HG02938 (cell line): ENCODE measurements around the gene ROBO4.

ENCODE experiments used
- ATAC-seq: cut with Tn5 transposase; IDR thresholded peaks from one replicate; pipeline ENCODE4 v1.9.1; 2021; ENCODE audit warnings: mild to moderate bottlenecking, moderate library complexity; ENCODE audit not compliant: unreplicated experiment

ROBO4 gene

DNA sequence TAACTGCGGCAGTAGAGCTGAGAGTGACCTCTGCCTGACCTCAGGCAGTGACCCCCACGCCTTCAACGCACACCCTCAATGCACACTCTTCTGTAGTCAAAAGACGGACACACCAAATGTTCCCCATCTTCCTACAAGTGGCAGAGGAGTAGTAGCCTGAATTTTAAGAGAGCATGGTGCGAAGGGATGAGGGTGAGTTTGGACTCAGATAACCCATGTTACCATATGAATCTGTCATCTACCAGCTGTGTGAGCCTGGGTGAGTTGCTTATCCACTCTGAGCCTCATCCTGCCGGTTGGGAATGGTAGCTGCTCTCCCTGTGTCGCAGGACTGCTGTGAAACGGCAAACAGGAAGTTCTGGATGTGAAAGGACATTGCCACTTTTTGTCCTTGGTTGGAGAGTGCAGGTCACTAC, 53.0 kb downstream of the ROBO4 start:
- ATAC-seq = no peak

DNA sequence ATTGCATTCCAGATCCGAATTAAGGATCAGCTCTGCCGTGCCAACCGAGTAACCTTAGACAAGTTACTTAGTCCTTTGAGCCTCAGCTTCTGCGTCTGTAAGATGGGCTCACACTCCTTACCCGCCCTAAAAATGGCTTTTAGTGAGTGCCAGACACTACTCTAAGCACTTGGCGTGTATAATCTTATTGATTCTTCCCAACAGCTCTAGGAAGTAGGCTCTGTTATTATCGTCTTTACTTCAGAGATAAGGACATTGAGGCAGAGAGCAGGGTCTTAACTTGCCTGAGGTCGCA, 54.1 kb downstream of the ROBO4 start:
- ATAC-seq = no peak

DNA sequence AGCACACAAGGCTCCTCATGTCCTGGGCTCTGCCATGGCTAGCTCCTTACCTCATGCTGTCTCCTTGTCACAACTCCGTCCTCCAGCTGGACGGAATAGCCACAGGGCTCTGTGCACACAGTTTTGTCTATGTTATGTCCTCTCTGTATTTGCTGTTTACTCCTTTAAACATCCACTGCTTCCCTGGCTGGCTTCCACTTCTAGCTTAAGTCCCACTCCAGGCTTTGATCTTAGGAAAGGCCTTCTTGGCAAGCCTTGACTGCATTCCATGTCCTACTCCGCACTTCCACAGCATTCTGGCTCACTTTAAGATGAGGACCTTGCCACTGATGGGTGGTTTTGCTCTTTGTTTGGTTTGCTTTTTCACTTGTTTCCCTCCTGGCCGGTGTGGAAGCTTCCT, 55.4 kb downstream of the ROBO4 start:
- ATAC-seq = no peak

DNA sequence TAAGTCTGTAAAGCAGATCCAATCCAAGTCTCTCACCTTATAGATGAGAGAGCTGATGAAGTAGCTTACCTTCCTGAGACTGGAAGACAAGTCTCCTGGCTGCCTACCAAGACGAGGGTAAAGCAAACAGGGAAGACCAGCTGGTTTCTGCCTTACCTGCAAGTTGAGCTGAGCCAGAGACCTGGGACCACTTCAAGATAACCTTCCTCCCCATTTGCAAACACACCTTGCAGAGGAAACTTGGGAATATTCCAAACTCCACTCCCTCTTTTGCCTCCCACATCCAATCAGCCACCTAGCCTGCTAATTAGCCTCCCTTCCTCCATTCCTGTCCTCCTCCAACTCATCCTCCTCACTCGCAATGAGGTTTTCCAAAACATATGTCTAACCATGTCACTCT, 55.8 kb downstream of the ROBO4 start:
- no peak for ATAC-seq

DNA sequence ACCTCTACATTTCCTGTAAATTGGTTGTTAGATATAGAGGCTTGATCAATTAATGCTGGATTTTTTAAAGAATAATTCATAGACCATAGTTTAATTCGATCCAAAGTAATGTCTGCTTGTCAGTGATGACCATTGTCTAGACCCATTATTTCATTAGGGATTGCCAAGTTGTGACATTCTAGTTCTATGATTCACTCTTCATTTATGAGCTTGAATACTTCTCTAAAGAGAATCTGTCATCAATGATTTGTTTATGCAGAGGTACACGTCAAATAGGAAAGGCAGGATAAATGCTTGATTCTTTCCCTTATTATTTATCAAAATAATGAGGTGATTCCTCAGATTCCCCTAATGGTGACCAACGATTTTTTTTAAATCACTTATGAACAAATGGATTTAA, 56.5 kb downstream of the ROBO4 start:
- no peak for ATAC-seq

DNA sequence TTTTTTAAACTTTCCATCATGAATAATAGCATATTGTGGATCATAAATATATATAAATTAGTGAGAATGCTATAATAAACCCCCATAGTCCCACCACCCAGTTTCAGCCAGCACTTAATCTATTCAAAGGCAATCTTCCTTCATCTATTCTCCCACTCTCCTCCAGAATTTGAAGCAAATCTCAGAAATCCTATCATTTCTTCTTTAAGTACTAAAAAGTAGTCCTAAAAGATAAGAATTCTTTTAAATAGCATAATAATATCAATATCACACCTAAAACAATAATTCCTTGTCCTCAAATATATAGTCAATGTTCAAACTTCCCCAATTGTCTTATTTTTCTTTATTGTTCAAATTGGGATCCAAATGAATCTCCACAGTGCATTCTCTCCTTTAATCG, 57.0 kb downstream of the ROBO4 start:
- no peak for ATAC-seq

DNA sequence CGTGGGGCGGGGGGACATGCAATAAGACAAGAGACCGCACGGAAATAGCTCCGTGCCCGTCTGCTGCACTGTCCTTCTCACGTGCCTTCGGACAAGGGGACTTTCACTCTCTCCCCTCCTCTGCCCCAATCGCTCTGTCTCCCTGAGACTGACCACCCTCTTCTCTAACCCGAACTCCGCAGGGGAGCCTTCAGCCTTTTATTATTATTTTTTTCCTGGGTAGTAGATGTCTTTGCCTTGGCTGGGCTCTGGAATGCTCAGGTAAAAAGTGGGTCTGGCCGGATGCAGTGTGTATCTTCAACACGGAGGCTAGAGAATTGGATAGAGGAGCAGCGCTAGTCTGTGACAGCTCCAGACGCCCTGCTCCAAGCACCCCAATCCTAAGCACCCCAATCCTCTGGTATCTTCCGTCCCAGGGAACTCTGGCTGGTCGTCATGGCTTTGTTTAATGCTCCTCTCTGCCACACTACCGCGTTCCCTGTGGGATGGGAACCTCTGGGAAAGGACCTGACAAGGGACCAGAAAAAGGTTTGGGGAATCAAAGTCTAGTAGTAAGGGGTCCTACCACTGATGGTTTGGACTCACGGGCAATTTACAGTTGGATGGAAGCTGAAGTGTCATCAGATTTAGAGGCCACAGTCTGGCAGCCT, 57.6 kb downstream of the ROBO4 start:
- no peak for ATAC-seq

DNA sequence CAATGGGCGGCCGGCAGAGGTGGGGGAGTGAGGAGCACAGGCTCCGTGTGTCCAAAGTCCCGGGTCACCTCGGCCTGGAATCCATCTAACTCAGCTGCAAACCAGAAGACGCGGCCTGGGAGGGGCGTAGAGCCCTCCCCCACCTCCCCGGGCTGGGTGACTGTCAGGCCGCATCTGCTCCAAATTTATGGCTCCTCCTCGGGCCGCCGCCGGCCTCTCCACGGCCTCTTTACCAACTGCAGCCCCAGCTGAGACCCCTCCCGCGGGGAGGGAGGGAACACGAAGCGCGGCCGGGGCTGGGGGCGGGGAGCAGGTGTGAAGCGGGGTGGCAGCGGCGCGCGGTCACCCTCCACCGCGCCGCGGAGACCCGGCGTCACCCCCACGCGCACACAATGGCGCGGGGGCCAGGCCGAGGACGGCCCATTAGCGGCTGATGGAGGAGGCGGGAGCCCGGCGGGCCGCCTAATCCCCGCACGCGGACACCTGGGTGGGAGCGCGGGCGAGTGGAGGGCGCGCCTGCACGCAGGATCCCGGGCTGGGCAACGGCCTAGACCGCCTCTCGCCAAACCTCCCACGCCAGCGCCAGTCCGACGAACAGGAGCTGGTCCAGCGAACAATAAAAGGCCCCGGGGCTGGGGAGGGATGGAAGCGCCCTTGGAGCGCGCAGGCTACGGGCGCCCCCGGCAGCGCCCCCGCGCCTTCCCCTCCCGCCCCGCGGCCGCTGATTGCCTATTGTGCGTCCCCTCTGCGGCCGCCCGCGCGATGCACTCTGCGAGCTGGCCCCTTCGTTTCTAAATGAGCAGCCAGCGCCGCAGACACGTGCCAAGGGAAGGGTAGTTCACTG, 58.3 kb downstream of the ROBO4 start:
- no peak for ATAC-seq

DNA sequence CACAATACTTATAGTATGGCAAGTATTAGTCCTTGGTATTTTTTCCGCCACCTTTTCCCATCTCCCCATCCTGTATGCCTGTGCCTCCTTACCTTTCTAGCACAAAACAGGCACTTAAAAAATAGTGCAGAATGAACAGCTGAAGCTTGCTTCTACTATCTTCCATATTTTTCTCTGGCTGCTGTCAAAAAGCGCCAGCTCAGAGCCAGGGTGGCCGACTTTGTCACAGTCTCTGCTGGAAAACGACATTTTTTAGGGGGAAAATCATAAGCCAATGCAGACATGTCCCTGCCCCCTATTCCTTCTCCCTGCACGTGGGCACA, 58.9 kb downstream of the ROBO4 start:
- ATAC-seq = no peak

DNA sequence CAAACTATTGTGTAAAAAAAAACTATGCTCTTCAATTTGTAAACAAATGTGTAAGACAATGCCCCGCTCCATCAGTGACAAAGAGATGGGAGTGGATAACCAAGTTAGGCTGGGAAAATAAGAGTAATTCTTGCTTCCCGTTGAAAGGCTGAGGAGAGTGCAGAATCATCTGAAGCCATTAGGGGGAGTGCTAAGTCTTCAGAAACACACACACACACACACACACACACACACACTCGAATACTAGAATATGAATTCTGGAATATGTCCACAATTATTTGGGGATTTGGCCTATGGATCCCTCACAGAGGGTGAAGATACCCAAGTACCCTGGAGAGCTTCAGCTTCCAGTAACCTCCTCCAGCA, 60.2 kb downstream of the ROBO4 start:
- ATAC-seq = no peak

DNA sequence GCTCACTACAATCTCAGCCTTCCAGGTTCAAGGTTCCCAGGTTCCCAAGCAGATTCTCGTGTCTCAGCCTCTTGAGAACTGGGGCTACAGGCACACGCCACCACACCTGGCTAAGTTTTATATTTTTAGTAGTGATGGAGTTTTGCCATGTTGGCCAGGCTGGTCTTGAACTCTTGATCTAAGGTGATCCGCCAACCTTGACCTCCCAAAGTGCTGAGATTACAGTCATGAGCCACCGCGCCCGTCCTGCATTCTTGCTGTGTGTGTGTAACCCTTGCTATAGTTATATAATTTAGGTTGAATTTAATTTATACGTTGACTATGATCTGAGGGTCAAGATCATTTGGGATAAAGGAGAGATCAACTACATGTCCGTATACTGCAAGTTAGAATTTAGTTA, 61.7 kb downstream of the ROBO4 start:
- no peak for ATAC-seq

DNA sequence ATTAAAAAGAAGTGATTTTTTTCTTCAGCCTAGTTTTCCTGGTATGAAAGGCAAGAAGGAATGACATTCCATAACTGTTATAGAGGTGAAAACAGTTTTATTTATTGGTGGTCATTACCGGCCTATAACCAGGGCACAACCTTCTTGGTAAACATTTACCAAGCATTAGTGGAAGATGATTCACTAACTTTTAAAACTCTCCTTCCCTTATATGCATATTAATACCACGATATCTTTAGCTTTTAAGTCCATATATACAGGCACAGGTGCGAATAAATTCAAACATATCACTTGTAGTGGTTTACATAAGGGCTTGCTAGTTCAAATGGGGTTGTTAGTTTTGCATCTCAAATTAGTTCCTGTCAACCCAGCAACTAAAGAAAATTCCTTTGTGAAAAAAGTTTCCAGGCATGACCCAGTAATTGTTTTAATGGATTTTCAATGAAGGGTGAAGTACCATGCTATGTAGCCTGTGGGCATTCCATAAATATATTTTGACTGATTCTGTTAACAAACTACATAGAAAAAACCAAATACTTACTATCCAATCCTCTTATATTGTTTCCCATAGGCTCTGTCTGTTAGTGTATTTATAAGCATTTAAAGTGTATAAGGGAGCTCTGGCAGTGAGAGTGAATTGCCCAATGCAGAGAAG, 63.0 kb downstream of the ROBO4 start:
- no peak for ATAC-seq
